Heart left ventricle (tissue), 16 donors: ENCODE results near the gene ASMTL. TPM values are rescaled to one million over a fixed set of nuclear protein-coding genes. Genes with fewer than 3 reads are reported as not detected.

ENCODE experiments used
- ATAC-seq, 4 donors: fragments of 200-7000 bp; cut with Tn5 transposase; one replicate each; pipeline ENCODE4 v1.9.1; 2020 to 2022; ENCODE audit warnings: moderate library complexity in 4 of 4, mild to moderate bottlenecking in 3 of 4, moderate number of reproducible peaks in 1 of 4
- DNase-seq, 5 donors: peaks; one replicate each; pipeline ENCODE4 v3.0.0-alpha.2; 2020
- H3K27ac ChIP-seq, 12 donors: fragments of 200-600 bp; sonication (generic) in 4 of 12; one replicate each; pipeline versions ENCODE4 v1.5.0 to v1.8.0; 2016 to 2022; ENCODE audit warnings: mild to moderate bottlenecking in 2 of 12
- H3K27me3 ChIP-seq, 9 donors: fragments of 200-600 bp; sonication (generic) in 2 of 9; one replicate each; pipeline versions ENCODE4 v1.5.1 to v1.8.0; 2016 to 2022; ENCODE audit warnings: mild to moderate bottlenecking in 3 of 9
- H3K36me3 ChIP-seq, 9 donors: fragments of 200-600 bp; sonication (generic) in 2 of 9; one replicate each; pipeline versions ENCODE4 v1.5.0 to v1.8.0; 2018 to 2022; ENCODE audit warnings: mild to moderate bottlenecking in 2 of 9
- H3K4me1 ChIP-seq, 12 donors: fragments of 200-600 bp; sonication (generic) in 4 of 12; one replicate each; pipeline versions ENCODE4 v1.5.0 to v1.8.0; 2016 to 2022; ENCODE audit warnings: mild to moderate bottlenecking in 3 of 12
- H3K4me3 ChIP-seq, 12 donors: fragments of 200-600 bp; sonication (generic) in 4 of 12; one replicate each; pipeline versions ENCODE4 v1.5.0 to v1.8.0; 2017 to 2022; ENCODE audit warnings: mild to moderate bottlenecking in 9 of 12, moderate library complexity in 4 of 12
- H3K9me3 ChIP-seq, 12 donors: fragments of 200-600 bp; sonication (generic) in 4 of 12; one replicate each; pipeline versions ENCODE4 v1.5.0 to v1.8.0; 2016 to 2022; ENCODE audit warnings: mild to moderate bottlenecking in 1 of 12
- POLR2A ChIP-seq, 2 donors: fragments of 450-650 bp; IDR thresholded peaks; one replicate each; pipeline ENCODE4 v1.6.1; 2017; ENCODE audit warnings: antibody characterized with exemption in 2 of 2, mild to moderate bottlenecking in 2 of 2, moderate library complexity in 2 of 2
- WGBS, 4 donors: extraction: QIAGEN DNeasy Blood & Tissue Kit in 2 of 4; methylation state at CpG; one replicate each; pipeline versions ENCODE4 v1.1.5 to v1.1.7; 2013 to 2018; 5-methylcytosine and 5-hydroxymethylcytosine counted together
- intact Hi-C, 10 donors: fragments of 100-400 bp; cut with DNase I; formaldehyde crosslinking; loops; one replicate each; pipeline versions ENCODE4 v1.11.1 to v1.14.2; 2022
- polyA plus RNA-seq, 2 donors: library from polyadenylated mRNA; stranded (reverse); fragments of 200-250 nt; gene quantifications; one replicate each; pipeline ENCODE4 v1.2.3, GENCODE V29; 2013
- total RNA-seq, 9 donors: library from RNA; depleted of rRNA in 2 of 9; stranded (reverse); fragments of >200 nt in 2 of 9; fragmentation: NEBNext Ultra II Directional in 3 of 9; extraction: Animal tissue kit (Norgen Biotek cat#: 25700) in 3 of 9; gene quantifications; one replicate each; pipeline versions ENCODE4 v1.1.0 to v1.2.4, GENCODE V29; 2016 to 2023
- TF ChIP-seq, protein P1 (sequence below), 12 donors: fragments of 200-600 bp; sonication (generic) in 4 of 12; IDR thresholded peaks; one replicate each; pipeline versions ENCODE4 v1.5.0 to v1.8.0; 2018 to 2022; ENCODE audit warnings: antibody characterized with exemption in 12 of 12, mild to moderate bottlenecking in 5 of 12
- donor health status: ischemic (EF 13 %, LVEDD 7.1; RV severe dilation, severe dysfunction).
- donor health status: healthy with polysubstance abuse.
- donor health status: DM: no; HTN: yes; CAD: no.
- donor health status: DM: no; HTN: no; CAD: no.
- donor health status: ischemic (EF 25% LVEDD 6.9; RV normal size, moderate dysfunction).
- donor health status: ischemic (EF 25% LVEDD 5.7; RV mildly dilated, moderate dysfunction).
- donor health status: healthy.
- donor health status: DM: yes; HTN: yes; CAD: no.
- donor health status: ischemic (EF 35%, LVEDD 5.7; RV mildly dilated, moderate dysfunction).
- donor health status: nonischemic (EF 11% LVEDD 7.7; RV severe dilation, severe dysfunction).
- donor health status: DM: yes; HTN: yes; CAD: no.
- donor health status: PGD.
- donor health status: ischemic (EF 29% LVEDD 5.4; RV normal size, mild dysfunction).
- donor health status: nonischemic (EF 23%, LVEDD 6.1; RV moderate dilation, normal function).

The ASMTL gene
- total and polyA plus RNA-seq, 11 donors: 20.2 to 44.6 (median 29.1) TPM

DNA sequence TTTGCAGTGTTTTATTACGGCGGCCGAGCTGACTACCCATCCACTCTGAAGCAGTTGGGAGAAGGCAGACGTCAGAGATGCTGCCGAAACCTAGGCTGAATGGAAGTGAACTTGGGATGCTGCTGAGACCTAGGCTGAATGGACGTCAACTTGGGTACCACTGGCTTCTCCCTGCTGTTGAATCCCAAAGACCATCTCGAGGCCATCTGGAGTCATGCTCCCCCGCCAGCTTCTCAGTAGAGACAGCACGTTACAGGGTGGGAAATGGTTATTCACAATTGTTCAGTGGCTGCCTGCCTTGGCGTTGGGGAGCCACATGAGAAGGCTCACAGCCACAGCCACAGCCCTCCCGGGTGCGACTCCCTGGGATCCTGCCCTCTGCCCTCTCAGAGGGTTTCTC is 43.4 kb upstream of the ASMTL start:
- no peaks in the 10 kb centered on the region for H3K36me3 ChIP-seq
- ATAC-seq: no peak
- no peak for DNase-seq
- peaks cover 0 to 18% (median 0%) of the 10 kb centered on the region in 12 donors for H3K4me1 ChIP-seq
- no peak for TF ChIP-seq POLR2A (IDR thresholded peaks at IDR 0.05)
- TF ChIP-seq, protein P1, sequence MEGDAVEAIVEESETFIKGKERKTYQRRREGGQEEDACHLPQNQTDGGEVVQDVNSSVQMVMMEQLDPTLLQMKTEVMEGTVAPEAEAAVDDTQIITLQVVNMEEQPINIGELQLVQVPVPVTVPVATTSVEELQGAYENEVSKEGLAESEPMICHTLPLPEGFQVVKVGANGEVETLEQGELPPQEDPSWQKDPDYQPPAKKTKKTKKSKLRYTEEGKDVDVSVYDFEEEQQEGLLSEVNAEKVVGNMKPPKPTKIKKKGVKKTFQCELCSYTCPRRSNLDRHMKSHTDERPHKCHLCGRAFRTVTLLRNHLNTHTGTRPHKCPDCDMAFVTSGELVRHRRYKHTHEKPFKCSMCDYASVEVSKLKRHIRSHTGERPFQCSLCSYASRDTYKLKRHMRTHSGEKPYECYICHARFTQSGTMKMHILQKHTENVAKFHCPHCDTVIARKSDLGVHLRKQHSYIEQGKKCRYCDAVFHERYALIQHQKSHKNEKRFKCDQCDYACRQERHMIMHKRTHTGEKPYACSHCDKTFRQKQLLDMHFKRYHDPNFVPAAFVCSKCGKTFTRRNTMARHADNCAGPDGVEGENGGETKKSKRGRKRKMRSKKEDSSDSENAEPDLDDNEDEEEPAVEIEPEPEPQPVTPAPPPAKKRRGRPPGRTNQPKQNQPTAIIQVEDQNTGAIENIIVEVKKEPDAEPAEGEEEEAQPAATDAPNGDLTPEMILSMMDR (IDR thresholded peaks at IDR 0.05): no peak
- H3K27me3 ChIP-seq: no peaks in the 10 kb centered on the region
- 68 to 83% (median 76%) methylated on average over 12 of the region's 12 CpGs for WGBS, 4 donors
- intact Hi-C loops: no loop called here
- H3K27ac ChIP-seq: no peak overlapping the region
- no peaks in the 10 kb centered on the region for H3K9me3 ChIP-seq
- H3K4me3 ChIP-seq: no peak overlapping the region

DNA sequence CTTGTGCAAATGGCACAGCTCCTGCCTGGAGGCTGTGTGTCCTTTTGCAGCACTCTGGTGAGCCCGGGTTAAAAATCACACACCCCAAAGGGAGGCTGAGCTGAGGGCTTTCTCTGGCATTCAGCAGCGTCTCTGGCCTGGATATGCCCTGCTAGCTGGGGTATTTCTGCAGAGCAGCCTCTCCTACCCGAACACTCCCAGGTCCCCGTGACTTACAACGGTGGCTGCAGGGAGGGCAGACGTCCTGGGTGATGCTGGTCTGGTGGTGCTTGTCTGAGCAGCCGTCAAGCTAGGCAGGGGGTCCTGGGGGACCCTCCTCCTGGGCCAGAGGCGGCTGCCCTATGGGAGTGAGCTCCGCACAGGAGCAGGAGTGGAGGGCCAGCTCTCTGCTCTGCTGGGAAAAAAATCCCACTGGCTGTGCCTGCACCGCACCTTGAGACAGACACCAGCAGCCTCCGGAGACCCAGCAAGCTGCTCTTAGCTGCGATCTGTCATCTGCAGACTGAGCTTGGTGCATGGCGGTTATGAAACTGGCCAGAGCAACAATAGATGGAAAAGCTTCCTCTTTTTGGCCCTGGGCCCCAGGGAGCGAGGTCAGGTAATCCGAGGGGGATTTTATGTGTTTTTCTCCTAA is 41.3 kb upstream of the ASMTL start:
- peak overlapping the region in 9 of 12 donors; percentile 19 to 54 (median 46) for H3K4me3 ChIP-seq
- peak overlapping the region in 11 of 12 donors; percentile 33 to 89 (median 73) for H3K27ac ChIP-seq
- intact Hi-C loops: no loop called here
- ATAC-seq: peak in 3 of 4 donors; percentile 26 to 59 (median 51)
- H3K36me3 ChIP-seq: no peaks in the 10 kb centered on the region
- H3K4me1 ChIP-seq: peaks cover 0 to 13% (median 0%) of the 10 kb centered on the region in 12 donors
- TF ChIP-seq POLR2A (IDR thresholded peaks at IDR 0.05): no peak
- TF ChIP-seq, protein P1 (IDR thresholded peaks at IDR 0.05): no peak
- no peaks in the 10 kb centered on the region for H3K9me3 ChIP-seq
- no peaks in the 10 kb centered on the region for H3K27me3 ChIP-seq
- peak in 1 of 5 donors; percentile 38 for DNase-seq
- 13 to 20% (median 15%) methylated on average over 15 of the region's 15 CpGs for WGBS, 4 donors

DNA sequence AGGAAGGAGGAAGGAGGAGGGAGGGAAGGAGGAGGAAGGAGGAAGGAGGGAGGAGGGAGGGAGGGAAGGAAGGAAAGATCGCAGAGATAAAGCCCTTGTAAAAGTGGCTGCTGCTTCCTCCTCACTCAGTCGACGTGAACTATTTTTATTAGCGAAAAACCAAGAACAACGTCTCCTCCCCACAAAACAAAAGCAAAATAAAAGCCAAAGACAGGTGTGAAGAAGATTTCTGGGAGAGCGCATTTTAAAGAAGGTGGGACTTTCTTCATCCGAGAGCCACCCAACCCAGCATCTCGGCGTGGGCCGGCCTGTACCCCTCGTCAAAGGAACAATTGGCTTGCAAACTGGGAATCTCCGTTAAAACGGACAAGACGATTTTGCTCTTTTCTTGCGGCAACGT is 40.7 kb upstream of the ASMTL start:
- intact Hi-C loops: no loop called here
- no peak for DNase-seq
- ATAC-seq: peak in 1 of 4 donors; percentile 33
- WGBS, 4 donors: 20 to 24% (median 21%) methylated on average over 16 of the region's 16 CpGs
- TF ChIP-seq POLR2A (IDR thresholded peaks at IDR 0.05): no peak
- TF ChIP-seq, protein P1 (IDR thresholded peaks at IDR 0.05): no peak
- no peaks in the 10 kb centered on the region for H3K36me3 ChIP-seq
- peak overlapping the region in 8 of 12 donors; percentile 19 to 54 (median 48) for H3K4me3 ChIP-seq
- H3K9me3 ChIP-seq: no peaks in the 10 kb centered on the region
- no peaks in the 10 kb centered on the region for H3K27me3 ChIP-seq
- peak overlapping the region in 11 of 12 donors; percentile 33 to 89 (median 73) for H3K27ac ChIP-seq
- peaks cover 0 to 13% (median under 1%) of the 10 kb centered on the region in 12 donors for H3K4me1 ChIP-seq

DNA sequence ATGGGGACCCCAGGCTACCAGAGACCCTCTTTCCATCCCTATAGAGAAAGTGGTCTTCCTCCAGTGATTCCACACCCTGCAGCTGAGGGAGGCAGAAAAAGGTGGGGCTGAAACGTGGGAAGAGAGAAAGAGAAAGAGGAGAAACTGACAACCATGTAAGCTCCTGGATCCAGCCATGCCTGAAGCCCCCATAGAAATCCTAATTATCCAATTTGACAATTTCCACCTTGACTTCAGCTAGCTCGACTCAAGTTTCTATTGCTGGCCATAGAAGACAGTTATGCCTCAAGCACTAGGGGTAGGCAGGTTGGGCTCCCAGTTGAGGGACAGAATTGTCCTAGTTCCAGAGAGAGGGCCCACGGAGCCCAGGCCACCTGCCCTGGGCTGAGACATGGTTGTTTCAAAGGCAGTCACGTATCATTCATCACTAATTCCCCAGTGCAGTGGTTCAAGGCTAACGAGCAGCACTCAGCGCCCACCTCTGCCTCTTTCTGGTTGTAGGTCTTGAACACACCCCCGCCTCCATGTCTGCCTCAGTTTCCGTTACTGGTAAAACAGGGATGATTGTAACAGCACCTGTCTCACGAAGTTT is 39.8 kb upstream of the ASMTL start:
- no peaks in the 10 kb centered on the region for H3K36me3 ChIP-seq
- no peaks in the 10 kb centered on the region for H3K27me3 ChIP-seq
- no peaks in the 10 kb centered on the region for H3K9me3 ChIP-seq
- H3K4me1 ChIP-seq: peaks cover 0 to 14% (median 4%) of the 10 kb centered on the region in 12 donors
- intact Hi-C loops: no loop called here
- peak overlapping the region in 4 of 12 donors; percentile 19 to 54 (median 38) for H3K27ac ChIP-seq
- ATAC-seq: no peak
- H3K4me3 ChIP-seq: no peak overlapping the region
- DNase-seq: no peak
- 86 to 88% (median 87%) methylated on average over 9 of the region's 9 CpGs for WGBS, 4 donors
- no peak for TF ChIP-seq POLR2A (IDR thresholded peaks at IDR 0.05)
- TF ChIP-seq, protein P1 (IDR thresholded peaks at IDR 0.05): no peak
